ENCODE data around the gene SEMA5A. TPM values are rescaled to one million over a fixed set of nuclear protein-coding genes. Genes with fewer than 3 reads are reported as not detected.

The SEMA5A gene, protein sequence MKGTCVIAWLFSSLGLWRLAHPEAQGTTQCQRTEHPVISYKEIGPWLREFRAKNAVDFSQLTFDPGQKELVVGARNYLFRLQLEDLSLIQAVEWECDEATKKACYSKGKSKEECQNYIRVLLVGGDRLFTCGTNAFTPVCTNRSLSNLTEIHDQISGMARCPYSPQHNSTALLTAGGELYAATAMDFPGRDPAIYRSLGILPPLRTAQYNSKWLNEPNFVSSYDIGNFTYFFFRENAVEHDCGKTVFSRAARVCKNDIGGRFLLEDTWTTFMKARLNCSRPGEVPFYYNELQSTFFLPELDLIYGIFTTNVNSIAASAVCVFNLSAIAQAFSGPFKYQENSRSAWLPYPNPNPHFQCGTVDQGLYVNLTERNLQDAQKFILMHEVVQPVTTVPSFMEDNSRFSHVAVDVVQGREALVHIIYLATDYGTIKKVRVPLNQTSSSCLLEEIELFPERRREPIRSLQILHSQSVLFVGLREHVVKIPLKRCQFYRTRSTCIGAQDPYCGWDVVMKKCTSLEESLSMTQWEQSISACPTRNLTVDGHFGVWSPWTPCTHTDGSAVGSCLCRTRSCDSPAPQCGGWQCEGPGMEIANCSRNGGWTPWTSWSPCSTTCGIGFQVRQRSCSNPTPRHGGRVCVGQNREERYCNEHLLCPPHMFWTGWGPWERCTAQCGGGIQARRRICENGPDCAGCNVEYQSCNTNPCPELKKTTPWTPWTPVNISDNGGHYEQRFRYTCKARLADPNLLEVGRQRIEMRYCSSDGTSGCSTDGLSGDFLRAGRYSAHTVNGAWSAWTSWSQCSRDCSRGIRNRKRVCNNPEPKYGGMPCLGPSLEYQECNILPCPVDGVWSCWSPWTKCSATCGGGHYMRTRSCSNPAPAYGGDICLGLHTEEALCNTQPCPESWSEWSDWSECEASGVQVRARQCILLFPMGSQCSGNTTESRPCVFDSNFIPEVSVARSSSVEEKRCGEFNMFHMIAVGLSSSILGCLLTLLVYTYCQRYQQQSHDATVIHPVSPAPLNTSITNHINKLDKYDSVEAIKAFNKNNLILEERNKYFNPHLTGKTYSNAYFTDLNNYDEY
- under 1 TPM; 0.12 TPM for total RNA-seq

DNA sequence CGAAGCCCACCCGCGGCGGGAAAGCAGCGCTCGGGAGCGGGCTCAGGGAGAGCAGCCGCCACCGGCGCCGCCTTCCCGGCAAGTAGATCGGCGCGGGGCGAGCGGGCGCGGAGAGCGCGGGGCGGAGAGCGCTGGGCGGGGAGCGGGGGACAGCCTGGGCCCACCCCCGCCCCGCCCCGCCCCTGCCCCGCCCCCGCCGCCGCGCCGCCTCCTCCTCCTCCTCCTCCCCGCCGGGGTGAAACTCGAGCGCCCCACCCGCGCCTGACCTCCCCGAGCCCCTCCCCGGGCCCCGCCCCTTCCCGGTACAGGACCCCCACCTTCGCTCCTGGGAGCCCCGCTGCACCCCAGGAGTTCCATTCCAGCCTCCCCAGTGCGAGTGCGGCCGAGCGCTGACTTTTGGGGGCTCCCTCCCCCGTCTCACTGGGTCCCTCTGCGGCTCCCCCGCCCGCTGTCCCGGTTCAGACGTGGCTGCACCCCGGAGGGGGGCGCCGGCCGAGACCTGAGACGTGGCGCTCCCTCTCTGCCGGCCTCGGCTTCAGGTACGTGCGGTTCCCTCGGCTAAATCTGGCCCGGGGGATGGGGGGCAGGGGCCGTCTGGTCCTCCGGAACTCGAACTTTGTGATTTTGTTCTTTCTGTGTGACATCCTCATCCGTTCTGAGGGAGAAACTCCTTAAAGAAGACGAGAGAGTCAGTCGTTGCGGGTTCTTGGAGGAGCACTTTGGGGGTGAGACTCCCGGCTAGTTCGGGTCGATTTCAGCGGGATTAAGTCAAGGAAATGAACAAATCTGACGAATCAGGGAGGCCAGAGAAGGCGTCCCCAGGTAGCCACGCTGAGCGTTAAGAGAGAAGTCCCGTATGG lies at the start of gene SEMA5A:
SEMA5A (minus strand) TSS at position 84 of the 860 bp plus-strand sequence. CDS start 166,129 bp downstream, outside the sequence.
- Mint-ChIP-seq H3K4me1 (peaks cover 4% of the 10 kb centered on the region), H3K36me3 (ENCODE audit: low read depth) (peaks cover 2% of the 10 kb centered on the region), H3K27ac (no peak within 1 kb of the TSS), H3K4me3 (peak within 1 kb of the TSS; percentile 45), H3K9me3 (no peaks in the 10 kb centered on the region), H3K27me3 (peaks cover 28% of the 10 kb centered on the region)
- CTCF ChIA-PET = no interaction called here
- DNase-seq = peak; percentile 6
- POLR2A ChIA-PET = no interaction called here

DNA sequence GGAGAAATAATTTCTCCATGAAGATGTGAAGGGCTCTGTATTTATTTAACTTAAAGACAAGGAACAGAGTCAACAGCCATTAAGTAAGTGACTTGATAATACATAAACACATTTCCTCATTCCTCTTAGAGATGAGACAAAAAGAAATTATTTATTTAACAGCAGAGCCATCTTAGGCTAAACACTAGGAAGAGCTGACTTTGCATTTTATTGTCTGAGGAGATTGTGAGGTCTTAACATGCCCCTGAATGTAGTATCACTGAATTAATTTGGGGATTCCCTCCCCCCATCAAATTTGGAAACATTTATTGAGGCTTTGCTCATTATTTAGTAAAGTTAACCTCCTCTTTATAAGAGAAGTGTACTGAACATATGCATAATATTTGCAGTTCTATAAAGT lies 49.0 kb upstream of the SEMA5A start:
- Mint-ChIP-seq H3K27me3 (no peaks in the 10 kb centered on the region), H3K4me3 (no peak overlapping the region), H3K27ac (no peak overlapping the region), H3K9me3 (no peaks in the 10 kb centered on the region), H3K36me3 (ENCODE audit: low read depth) (no peaks in the 10 kb centered on the region), H3K4me1 (no peaks in the 10 kb centered on the region)
- CTCF ChIA-PET = no interaction called here
- POLR2A ChIA-PET = no interaction called here
- DNase-seq = no peak

DNA sequence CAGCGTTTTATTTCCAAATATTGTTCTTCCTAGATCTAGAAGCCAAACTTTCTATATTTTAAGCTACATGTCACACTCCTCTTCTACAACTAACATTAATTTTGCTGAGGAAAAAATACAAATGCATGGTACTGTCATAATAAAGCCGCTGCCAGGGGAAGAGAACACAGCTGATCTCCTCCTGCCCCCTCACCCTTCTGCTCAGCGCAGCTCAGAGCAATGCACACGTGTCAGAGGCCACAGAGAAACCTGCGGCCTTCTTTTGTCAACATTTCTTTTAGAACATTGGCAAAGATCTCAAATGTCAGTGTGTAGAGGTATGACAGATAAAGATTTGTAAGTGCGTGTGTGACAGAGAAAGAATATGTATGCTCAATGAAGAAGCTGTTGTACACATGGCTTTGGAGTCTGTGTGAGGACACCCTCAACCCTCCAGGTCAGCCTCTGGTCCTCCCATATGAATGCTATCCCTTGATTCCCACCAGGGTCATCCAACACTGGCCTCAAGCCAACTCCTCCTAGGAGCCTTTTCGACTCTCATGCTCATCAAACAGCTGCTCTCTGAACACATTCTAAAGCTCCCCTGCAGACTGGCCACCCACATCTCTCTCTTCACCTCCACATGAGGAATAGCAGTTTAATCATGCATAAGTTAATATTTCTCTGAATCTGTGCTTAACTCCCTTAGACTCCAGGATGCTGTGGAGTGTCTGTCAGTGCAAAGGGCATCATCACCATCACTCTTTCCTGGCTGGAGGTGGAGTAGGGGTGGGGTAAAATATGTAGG lies 43.4 kb upstream of the SEMA5A start:
- Mint-ChIP-seq H3K27ac (no peak overlapping the region), H3K9me3 (peaks cover 2% of the 10 kb centered on the region), H3K4me1 (no peaks in the 10 kb centered on the region), H3K27me3 (no peaks in the 10 kb centered on the region), H3K36me3 (ENCODE audit: low read depth) (no peaks in the 10 kb centered on the region), H3K4me3 (no peak overlapping the region)
- CTCF ChIA-PET = no interaction called here
- POLR2A ChIA-PET = no interaction called here
- no peak for DNase-seq

DNA sequence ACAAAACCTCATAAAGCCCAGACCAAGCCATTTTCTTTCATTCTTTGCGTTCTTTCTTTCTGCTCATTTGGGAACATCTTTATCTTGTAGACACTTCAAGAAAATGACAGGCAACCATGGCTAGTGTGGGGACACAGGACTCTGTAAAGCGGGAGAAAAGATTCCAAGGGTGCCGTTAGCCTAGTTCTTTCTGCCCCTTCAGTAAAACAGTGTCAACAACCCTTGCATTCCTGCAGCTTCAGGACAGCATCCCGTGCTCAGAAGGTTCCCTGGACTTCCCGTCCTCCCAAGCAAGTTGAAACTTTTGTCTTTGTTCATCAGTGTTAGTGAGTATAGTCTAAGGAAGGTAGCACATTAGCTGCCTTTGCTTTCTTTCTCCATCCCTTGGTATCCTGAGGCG lies 42.4 kb upstream of the SEMA5A start:
- H3K27ac Mint-ChIP-seq = no peak overlapping the region
- H3K9me3 Mint-ChIP-seq = peaks cover 2% of the 10 kb centered on the region
- ChIA-PET POLR2A (no interaction called here), CTCF (no interaction called here)
- no peak overlapping the region for H3K4me3 Mint-ChIP-seq
- H3K27me3 Mint-ChIP-seq = no peaks in the 10 kb centered on the region
- no peaks in the 10 kb centered on the region for H3K36me3 Mint-ChIP-seq (ENCODE audit: low read depth)
- DNase-seq = no peak
- H3K4me1 Mint-ChIP-seq = no peaks in the 10 kb centered on the region

DNA sequence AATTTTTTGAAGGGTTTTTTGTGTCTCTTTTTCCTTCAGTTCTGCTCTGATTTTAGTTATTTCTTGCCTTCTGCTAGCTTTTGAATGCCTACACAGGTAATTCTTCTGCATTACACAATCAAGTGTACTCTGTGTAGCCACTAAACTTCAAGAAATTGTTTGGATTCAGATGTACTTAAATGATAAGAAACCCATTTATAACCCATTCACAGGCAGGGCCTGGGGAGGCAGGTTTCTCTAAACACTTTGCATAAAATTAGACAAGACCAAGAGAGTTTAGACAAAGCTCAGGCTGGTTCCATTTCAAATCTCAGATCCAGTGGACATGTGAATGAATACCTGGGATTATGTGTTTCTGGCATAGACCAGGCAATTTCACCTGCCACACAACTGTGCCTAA lies 41.3 kb upstream of the SEMA5A start:
- ChIA-PET CTCF (no interaction called here), POLR2A (no interaction called here)
- no peaks in the 10 kb centered on the region for H3K4me1 Mint-ChIP-seq
- DNase-seq = no peak
- no peaks in the 10 kb centered on the region for H3K36me3 Mint-ChIP-seq (ENCODE audit: low read depth)
- no peak overlapping the region for H3K27ac Mint-ChIP-seq
- peaks cover 2% of the 10 kb centered on the region for H3K9me3 Mint-ChIP-seq
- H3K27me3 Mint-ChIP-seq = no peaks in the 10 kb centered on the region
- H3K4me3 Mint-ChIP-seq = no peak overlapping the region

DNA sequence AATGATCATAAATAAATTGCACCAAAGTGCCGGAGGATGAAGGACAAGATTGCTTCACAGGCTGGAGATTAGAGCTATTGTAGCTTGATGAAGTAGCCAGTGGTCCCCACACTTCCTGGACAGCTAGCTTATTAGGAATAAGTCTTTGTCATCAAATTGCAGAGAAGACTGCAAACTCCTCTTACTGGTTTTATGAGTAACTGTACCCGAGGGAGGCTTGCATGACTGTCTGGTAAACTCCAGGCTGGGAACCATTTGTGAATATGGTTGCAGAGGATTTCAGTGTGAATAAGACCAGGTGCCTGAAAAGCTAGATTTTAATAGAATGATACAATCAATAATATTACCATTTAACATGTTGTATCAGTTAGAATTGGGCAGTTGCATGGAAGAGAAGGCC lies 36.5 kb upstream of the SEMA5A start:
- DNase-seq = no peak
- Mint-ChIP-seq H3K27ac (no peak overlapping the region), H3K36me3 (ENCODE audit: low read depth) (no peaks in the 10 kb centered on the region), H3K4me1 (no peaks in the 10 kb centered on the region), H3K27me3 (no peaks in the 10 kb centered on the region), H3K4me3 (no peak overlapping the region), H3K9me3 (peaks cover 2% of the 10 kb centered on the region)
- ChIA-PET CTCF (no interaction called here), POLR2A (no interaction called here)

DNA sequence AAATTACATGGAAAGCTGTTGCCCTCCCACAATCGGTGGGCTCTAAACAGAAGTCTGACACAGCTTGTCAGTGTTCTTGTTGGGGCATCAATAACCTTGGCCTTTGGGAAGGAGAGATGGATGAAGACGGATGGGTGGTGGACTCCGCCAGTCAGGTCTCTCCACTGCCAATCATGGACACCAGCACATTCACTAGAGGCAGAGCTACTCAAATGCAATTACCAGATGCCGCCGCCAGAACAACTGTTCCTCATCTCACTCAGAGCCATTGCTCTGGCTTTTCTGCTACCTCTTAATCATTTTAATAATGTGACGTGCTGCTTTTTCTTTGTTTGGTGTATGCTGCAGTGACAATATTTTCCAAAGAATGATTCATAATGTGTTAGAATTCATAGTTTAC lies 27.9 kb upstream of the SEMA5A start:
- no peak overlapping the region for H3K4me3 Mint-ChIP-seq
- DNase-seq = no peak
- CTCF ChIA-PET = no interaction called here
- POLR2A ChIA-PET = no interaction called here
- H3K27me3 Mint-ChIP-seq = no peaks in the 10 kb centered on the region
- H3K27ac Mint-ChIP-seq = no peak overlapping the region
- H3K36me3 Mint-ChIP-seq (ENCODE audit: low read depth) = no peaks in the 10 kb centered on the region
- H3K4me1 Mint-ChIP-seq = no peaks in the 10 kb centered on the region
- H3K9me3 Mint-ChIP-seq = peaks cover 3% of the 10 kb centered on the region

DNA sequence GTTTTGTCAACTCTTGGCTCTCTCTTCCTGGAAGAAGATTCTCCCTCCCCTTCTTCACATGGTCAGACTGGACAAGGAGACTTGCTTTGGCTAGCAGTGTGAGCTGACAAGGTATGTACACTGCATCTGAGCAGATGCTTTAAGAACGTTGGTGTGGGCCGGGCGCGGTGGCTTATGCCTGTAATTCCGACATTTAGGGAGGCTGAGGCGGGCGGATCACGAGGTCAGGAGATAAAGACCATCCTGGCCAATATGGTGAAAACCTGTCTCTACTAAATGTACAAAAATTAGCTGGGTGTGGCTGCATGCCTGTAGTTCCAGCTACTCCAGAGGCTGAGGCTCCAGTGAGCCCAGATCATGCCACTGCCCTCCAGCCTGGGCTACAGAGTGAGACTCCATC lies 26.4 kb upstream of the SEMA5A start:
- Mint-ChIP-seq H3K4me1 (no peaks in the 10 kb centered on the region), H3K27me3 (no peaks in the 10 kb centered on the region), H3K9me3 (peaks cover 3% of the 10 kb centered on the region), H3K36me3 (ENCODE audit: low read depth) (no peaks in the 10 kb centered on the region), H3K4me3 (no peak overlapping the region), H3K27ac (no peak overlapping the region)
- no peak for DNase-seq
- ChIA-PET CTCF (no interaction called here), POLR2A (no interaction called here)

DNA sequence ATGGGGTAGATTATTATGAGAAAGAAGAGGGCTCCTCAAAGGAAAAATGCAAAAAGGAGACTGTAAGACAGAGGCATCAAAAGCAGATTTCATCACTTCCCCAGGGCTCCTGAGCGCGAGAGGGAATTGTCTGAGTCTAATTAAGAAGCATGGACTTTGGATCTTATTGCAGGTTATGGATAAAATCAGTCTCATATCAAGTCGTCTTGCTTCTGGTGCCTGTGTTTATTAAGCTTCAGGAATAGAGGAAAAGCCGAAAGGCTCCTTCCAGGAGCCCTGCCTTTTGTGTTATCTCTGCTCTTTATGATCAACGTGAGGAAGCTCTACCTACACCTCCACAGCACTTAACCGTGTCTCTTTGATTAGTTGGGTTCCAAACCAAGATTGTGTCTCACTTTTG lies 25.0 kb upstream of the SEMA5A start:
- H3K27me3 Mint-ChIP-seq = no peaks in the 10 kb centered on the region
- CTCF ChIA-PET = no interaction called here
- peaks cover 3% of the 10 kb centered on the region for H3K9me3 Mint-ChIP-seq
- DNase-seq = no peak
- POLR2A ChIA-PET = no interaction called here
- H3K4me3 Mint-ChIP-seq = no peak overlapping the region
- no peaks in the 10 kb centered on the region for H3K4me1 Mint-ChIP-seq
- H3K27ac Mint-ChIP-seq = no peak overlapping the region
- H3K36me3 Mint-ChIP-seq (ENCODE audit: low read depth) = no peaks in the 10 kb centered on the region

DNA sequence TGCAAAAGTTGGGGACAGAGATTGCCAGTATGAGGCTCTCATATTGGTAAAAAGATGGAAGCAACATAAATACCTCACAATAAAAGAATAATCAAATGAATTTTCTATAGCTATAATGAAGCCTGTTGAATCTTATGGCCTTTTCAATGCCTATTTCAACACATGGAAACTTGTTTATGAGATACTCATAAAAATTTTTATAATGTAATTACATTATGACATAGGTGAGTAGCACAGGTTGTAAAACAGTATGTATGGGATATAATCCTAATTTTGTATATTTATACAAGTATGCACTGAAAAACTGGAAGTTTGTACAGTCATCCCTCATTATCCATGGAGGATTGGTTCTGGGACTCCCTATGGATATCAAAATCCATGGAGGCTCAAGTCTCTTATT lies 21.2 kb upstream of the SEMA5A start:
- ChIA-PET POLR2A (no interaction called here), CTCF (no interaction called here)
- H3K27me3 Mint-ChIP-seq = no peaks in the 10 kb centered on the region

DNA sequence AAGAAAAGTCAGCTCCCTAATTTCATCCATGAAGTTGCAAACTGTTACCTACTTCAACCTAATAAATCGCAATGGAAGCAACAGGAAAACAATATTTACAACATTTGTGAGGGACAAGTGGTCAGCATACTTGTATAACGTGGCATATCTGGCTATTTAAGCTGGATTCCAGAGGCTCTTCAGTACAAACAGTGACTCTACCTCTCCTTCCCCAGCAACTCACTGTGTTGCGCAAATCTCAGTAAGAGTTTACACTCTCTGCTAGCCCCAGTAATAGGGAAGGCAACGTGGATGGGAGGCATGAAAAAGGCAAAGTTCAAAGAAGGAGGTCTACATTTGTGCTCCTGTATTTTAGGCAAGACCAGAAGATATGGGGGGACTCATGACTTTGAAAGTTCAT lies 18.9 kb upstream of the SEMA5A start:
- H3K27ac Mint-ChIP-seq = no peak overlapping the region
- H3K36me3 Mint-ChIP-seq (ENCODE audit: low read depth) = no peaks in the 10 kb centered on the region
- H3K4me3 Mint-ChIP-seq = no peak overlapping the region
- DNase-seq = no peak
- POLR2A ChIA-PET = no interaction called here
- H3K9me3 Mint-ChIP-seq = no peaks in the 10 kb centered on the region
- CTCF ChIA-PET = no interaction called here
- no peaks in the 10 kb centered on the region for H3K27me3 Mint-ChIP-seq
- H3K4me1 Mint-ChIP-seq = no peaks in the 10 kb centered on the region

More for the DNA sequence above, 21.2 kb upstream of the SEMA5A start:
- Mint-ChIP-seq H3K4me1 (no peaks in the 10 kb centered on the region), H3K36me3 (ENCODE audit: low read depth) (no peaks in the 10 kb centered on the region), H3K27ac (no peak overlapping the region), H3K4me3 (no peak overlapping the region), H3K9me3 (no peaks in the 10 kb centered on the region)
- DNase-seq = no peak

DNA sequence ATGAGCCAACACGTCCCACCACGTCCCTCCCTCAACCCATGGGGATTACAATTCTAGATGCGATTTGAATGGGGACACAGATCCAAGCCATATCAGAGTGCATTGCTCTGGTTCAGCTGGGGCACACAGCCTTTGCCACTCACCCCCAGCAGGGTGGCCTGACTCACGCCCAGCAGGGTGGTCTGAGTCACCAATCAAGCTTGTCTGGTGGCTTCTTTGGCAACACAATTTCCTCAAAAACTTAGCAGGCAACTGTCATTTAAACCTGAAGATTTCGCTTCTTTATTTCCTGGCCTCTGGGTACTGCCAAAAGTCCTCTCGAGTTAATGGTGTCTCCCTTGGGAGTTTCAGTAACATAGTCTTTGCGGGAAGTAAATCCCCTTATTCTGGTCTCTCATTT lies 16.3 kb upstream of the SEMA5A start:
- Mint-ChIP-seq H3K36me3 (ENCODE audit: low read depth) (no peaks in the 10 kb centered on the region), H3K27me3 (no peaks in the 10 kb centered on the region), H3K4me3 (no peak overlapping the region), H3K4me1 (no peaks in the 10 kb centered on the region), H3K27ac (no peak overlapping the region), H3K9me3 (no peaks in the 10 kb centered on the region)
- DNase-seq = no peak
- POLR2A ChIA-PET = no interaction called here
- CTCF ChIA-PET = no interaction called here
